ENCODE data around the gene RIOX2.
"Not testable (repeated sequence)": the region's sequence is repeated elsewhere in the genome, so short reads cannot be mapped to it uniquely, and the experiment has no call there.

Gene RIOX2

DNA sequence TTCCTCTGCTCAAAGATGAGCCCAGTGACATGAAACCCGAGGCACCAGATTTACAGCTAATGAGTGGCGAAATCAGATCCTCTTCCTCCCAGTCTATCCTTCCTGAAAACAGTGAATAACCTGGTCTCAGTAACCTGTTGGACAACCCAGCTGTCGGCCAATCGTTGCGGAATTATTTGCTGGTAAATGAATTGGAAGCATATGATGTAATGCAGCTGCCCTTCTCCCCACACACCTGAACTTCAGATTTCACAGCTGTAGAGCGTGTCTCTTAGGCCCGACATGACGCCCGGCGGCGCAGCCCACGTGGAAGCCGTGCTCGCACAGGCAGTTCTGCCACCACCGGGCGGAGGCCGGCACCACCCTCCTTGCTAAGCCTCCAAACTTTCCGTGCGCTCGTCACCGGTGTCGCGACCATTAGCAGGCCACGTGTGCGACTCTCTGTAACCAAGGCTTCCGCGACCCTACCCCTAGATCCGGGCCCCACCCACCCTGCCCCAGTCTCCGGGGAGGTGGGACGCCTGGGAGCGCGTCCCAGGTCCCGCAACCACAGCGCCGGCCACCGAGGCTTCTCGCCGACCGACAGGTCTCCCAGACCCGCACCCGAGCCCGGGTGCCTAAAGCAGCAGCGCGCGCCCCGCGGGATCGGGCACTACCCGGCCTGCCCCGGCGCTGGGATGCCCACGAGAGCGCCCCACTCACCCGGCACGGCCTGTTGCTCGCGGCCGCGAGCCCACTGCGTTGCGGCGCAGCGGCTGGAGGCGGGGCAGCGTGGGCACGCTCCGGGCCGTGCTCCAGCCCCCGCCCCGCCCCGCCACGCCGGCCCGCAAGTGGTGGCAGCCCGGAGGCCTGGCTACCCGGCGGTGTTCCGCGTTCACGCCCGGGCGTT, at the start of gene RIOX2:
Gene RIOX2, minus strand, starts transcription at position 753 of the 889 bp plus-strand sequence. CDS start 4,838 bp downstream, outside the sequence.
- H3K27me3 Mint-ChIP-seq: no peaks in the 10 kb centered on the region
- H3K4me3 Mint-ChIP-seq: peak within 1 kb of the TSS; percentile 81 to 94
- DNase-seq (peak; percentile 72 to 83), ATAC-seq (peak; percentile 94)
- H3K27ac Mint-ChIP-seq: peak within 1 kb of the TSS; percentile 98
- H3K4me1 Mint-ChIP-seq: peaks cover 69% of the 10 kb centered on the region
- H3K9me3 Mint-ChIP-seq: no peaks in the 10 kb centered on the region

DNA sequence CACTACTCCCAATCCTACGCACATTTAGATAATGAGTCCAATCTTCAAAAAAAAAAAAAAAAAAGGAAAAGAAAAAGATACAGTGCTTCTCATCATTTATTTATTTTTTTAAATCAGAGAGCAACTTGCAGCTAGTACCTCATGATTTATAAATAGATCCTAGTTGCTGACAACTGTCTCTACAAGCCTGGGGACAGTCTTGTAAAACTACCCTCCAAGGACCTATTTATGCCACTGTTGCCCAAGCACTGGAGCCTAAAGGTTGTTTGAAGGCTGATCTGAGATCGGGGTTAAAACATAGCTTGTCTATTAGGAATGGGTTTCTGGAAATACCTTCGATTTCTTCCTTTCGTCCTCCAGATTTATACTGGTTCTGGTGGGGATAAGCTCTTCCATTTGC, 48.2 kb upstream of the RIOX2 start:
- DNase-seq (no peak), ATAC-seq (no peak)
- Mint-ChIP-seq H3K27me3 (no peaks in the 10 kb centered on the region), H3K9me3 (no peaks in the 10 kb centered on the region), H3K27ac (no peak overlapping the region), H3K4me3 (no peak overlapping the region), H3K4me1 (peaks cover 6% of the 10 kb centered on the region)

DNA sequence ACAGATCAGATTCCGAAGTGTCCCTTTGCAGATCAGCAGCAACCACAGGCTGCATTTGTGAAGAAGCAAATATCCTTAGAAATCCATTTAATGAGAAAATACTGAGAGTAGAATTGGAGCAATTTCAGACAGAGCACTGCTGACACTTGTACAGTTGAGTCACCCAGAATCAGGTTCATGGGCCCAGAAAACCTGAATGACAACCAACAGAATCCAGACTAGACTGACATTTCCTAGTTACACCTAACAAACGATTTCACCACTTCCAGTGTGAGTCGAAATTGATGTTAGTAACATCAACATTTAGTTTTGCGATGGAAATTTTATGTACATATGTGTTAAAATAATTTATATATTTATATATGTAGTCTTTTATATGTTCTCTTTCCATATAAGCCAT, 46.1 kb upstream of the RIOX2 start:
- Mint-ChIP-seq H3K27ac (no peak overlapping the region), H3K4me3 (no peak overlapping the region), H3K9me3 (no peaks in the 10 kb centered on the region), H3K4me1 (peaks cover 4% of the 10 kb centered on the region), H3K27me3 (peaks cover 11% of the 10 kb centered on the region)
- ATAC-seq: no peak
- no peak for DNase-seq

DNA sequence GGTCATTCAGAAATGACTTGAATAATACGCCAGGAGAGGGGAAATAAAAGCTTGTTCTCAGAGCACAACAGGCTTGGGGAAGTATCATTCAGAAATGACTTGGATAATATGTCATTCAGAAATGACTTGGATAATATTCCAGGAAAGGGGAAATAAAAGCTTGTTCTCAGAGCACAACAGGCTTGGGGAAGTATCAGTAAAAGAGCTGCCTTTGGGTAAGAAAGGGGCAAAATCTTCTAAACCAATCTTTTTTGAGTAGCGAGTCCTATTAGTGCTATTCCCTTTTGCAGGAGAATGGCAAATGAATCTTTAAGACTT, 42.0 kb upstream of the RIOX2 start:
- Mint-ChIP-seq H3K4me1 (no peaks in the 10 kb centered on the region), H3K9me3 (no peaks in the 10 kb centered on the region), H3K27me3 (peaks cover 26% of the 10 kb centered on the region), H3K4me3 (no peak overlapping the region), H3K27ac (no peak overlapping the region)
- no peak for DNase-seq
- ATAC-seq: no peak

DNA sequence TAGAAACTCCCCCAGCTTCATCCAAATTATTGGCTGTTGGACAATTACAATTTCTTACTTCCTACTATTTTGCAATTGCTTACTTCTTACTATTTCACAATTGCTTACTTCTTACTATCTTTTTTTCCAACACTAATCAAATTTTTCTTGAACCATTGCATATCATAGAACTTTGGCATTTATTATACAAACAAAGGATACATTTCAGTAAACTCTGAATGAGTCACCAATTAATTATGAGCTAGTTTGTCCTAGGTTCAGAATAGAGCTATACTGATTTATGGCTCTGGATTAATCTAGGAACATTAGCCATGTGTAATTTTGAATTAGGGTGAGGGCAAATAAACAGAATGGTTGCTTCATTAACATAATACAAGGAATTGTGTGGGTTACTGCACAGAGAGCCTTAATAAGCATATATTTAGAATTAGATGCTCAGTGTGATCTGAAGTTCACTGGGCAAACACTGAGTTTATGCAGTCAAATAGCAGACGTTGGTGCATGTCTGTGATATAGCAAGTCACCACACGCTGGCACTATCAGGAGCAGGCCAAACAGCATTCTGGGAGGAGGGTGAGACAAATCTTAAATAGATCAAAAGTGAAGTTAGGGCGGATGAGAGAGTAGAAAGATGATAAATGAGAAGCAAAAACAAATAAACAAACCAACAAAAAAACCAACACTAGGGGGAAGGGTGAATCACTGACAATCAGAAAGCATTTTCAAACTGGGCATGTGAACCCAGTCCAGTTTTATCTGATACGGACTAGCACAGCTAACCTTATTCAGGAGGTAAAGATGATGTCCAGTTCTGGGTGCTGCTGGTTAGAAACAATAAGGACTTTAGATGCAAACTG, 41.4 kb upstream of the RIOX2 start:
- Mint-ChIP-seq H3K4me3 (no peak overlapping the region), H3K4me1 (peaks cover 4% of the 10 kb centered on the region), H3K27me3 (peaks cover 26% of the 10 kb centered on the region), H3K9me3 (no peaks in the 10 kb centered on the region), H3K27ac (no peak overlapping the region)
- ATAC-seq (no peak), DNase-seq (no peak)

DNA sequence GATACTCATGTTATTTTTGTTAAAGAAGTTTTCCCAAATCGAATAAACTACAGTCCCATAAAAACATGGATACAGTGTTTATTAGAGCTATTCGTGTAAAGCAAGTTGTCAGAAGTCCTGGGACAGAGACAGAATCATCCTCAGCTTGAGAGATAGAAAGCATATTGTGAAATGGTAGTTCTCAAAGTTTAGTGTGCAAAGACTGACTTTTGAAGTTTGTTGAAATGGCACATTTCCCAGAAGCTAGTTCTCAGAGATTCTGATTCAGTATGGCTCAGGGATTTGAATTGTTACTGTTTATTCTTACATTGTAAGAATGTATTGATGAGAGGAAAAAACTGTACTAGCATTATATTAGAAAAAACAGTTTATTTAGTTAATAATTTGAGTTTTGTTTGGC, 40.7 kb upstream of the RIOX2 start:
- Mint-ChIP-seq H3K9me3 (no peaks in the 10 kb centered on the region), H3K4me1 (peaks cover 5% of the 10 kb centered on the region), H3K4me3 (no peak overlapping the region), H3K27me3 (peaks cover 26% of the 10 kb centered on the region), H3K27ac (no peak overlapping the region)
- ATAC-seq (no peak), DNase-seq (no peak)

DNA sequence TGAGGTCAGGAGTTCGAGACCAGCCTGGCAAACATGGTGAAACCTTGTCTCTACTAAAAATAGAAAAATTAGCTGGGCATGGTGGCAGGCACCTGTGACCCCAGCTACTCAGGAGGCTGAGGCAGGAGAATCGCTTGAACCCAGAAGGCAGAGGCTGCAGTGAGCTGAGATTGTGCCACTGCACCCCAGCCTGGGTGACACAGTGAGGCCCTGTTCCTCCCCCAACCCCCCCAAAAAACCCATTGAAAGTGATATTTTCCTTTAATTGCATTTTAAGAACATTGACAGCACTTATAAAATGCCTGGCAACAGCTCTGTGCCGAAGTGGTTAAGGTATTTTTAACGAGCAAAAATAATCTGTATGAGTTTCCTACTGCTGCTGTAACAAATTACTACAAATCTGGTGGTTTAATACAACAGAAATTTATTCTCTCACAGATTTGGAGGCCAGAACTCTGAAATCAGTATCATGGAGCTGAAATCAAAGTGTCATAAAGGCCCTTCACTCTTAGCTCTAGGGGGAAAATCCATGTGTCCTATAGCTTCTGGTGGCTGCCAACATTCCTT, 38.7 kb upstream of the RIOX2 start:
- not testable (repeated sequence) for H3K9me3 Mint-ChIP-seq, H3K27ac Mint-ChIP-seq, ATAC-seq, DNase-seq, H3K4me3 Mint-ChIP-seq, H3K4me1 Mint-ChIP-seq
- peaks cover 43% of the 10 kb centered on the region for H3K27me3 Mint-ChIP-seq

DNA sequence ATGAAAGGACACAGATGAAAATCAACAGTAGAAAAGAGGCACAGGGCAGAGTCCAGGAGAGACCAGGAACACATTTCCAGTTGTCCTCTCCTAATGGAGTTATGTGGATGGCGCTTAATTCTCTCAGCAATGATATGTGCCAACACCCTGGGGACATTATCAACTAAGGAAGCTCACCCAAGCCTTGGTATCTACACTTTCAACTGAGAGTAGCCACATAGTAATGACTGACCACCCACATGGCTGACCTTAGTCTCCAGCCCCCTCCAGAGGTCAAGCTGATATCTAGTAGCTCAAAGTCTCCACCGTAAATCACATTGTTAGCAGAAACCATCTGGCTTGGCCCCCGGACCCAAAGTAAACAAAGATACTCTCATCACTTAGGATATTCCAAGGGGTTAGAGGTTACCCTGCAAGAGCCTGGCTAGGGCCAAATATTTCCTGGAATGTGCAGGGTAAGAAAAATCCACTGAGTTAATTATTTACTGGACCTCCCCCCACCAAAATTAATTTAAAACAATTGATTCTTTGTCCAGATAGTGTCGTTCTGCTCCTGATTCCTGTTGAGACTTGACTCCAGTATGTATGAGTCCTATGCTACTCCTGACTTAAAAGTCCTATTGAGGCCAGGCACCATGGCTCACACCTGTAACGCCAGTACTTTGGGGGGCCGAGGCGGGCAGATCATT, 38.1 kb upstream of the RIOX2 start:
- no peak overlapping the region for H3K27ac Mint-ChIP-seq
- H3K4me1 Mint-ChIP-seq: peaks cover 5% of the 10 kb centered on the region
- no peak overlapping the region for H3K4me3 Mint-ChIP-seq
- ATAC-seq (no peak), DNase-seq (no peak)
- no peaks in the 10 kb centered on the region for H3K9me3 Mint-ChIP-seq
- peaks cover 43% of the 10 kb centered on the region for H3K27me3 Mint-ChIP-seq

DNA sequence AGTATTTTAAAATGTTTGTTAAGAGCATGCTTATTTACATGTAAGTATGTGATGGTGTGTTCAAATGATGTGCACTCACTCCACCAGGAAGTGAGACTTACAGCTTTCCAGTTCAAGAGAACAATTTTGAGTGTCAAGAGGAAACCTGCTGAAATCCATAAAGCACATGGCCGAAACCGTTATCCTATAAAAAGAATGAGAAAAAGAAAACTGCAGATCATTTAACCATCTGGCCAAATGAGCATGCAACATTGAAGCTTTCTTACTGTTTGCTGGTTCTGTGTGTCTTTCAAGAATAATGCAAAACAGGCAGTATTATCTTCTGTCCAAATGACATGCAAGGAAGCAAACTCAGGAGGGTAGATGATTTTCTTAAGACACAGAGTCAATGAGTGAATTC, 36.6 kb upstream of the RIOX2 start:
- no peak overlapping the region for H3K4me3 Mint-ChIP-seq
- ATAC-seq (no peak), DNase-seq (no peak)
- H3K9me3 Mint-ChIP-seq: no peaks in the 10 kb centered on the region
- H3K27me3 Mint-ChIP-seq: peaks cover 37% of the 10 kb centered on the region
- H3K4me1 Mint-ChIP-seq: peaks cover 6% of the 10 kb centered on the region
- H3K27ac Mint-ChIP-seq: no peak overlapping the region

DNA sequence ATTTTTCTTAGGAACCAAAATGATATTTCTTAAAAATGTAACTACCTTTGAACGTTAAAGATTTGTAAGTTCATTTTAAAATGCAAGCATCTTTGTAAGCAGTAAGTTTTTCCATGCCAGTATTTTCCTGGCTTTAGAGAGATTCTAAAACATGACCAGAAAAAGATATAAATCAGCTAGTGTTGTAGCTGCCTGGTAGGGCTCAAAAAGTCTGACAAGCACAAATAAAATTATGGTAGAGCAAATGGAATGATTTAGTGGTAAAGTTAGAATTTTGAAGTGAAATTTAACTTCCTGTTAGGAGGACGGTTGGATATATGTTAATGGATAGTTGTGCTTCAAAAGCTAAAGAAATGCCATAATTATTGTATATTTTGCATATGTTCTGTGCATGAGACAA, 33.2 kb upstream of the RIOX2 start:
- Mint-ChIP-seq H3K4me3 (no peak overlapping the region), H3K27ac (no peak overlapping the region), H3K4me1 (peaks cover 13% of the 10 kb centered on the region), H3K9me3 (no peaks in the 10 kb centered on the region), H3K27me3 (peaks cover 27% of the 10 kb centered on the region)
- DNase-seq (no peak), ATAC-seq (no peak)

DNA sequence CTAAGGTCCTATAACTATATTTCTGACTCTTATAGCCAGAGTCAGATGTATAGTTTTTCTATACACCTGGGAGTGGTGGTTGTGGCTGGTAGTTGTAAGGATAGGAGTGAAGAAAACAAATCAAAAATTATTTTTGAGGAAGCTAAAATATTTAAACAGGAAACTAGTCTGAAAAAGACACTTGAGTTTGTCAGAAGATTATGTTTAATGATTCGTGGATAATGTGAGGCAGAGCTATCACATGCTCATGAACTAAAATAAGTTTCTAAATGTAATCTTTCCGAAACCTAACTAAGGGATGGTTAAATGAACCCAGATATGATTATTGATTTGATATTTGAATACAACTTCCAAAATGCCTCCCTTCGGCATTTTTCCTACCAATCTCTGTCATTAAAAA, 32.5 kb upstream of the RIOX2 start:
- H3K4me1 Mint-ChIP-seq: peaks cover 13% of the 10 kb centered on the region

DNA sequence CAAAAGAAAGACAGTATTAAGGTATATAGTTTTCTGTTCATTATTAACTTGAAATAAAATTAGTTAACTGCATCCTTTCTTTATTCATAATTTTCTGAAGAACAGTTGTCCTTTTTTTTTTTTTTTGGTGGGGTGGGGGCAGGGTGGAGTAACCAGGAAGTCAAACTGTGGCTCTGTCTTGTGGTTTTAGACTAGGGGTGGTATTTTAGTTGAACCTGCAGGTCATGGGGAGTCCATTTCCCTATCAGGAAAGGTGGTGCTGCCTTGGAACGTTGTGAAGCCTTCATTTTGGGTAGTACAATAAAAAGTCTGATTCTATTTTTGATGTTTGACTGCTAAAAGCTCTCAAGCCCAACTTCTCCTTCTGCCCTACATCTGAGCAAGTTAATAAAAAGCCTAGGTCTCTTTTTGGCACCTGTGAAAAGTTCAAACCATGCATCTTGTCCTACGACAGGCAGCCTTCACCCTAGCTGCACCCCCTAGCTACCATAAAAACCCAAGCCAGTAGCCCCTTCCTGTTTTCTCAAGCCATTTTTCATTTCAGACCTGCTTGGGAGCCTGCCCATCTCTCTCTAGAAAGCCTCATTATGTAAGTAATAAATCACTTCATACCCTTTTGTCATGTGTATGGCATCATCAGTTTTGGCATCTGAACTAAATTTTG, 31.2 kb upstream of the RIOX2 start:
- H3K4me1 Mint-ChIP-seq: peaks cover 8% of the 10 kb centered on the region
- ATAC-seq: no peak
- peak overlapping the region in 1 of 2 donors; percentile 30 for H3K27ac Mint-ChIP-seq
- no peak overlapping the region for H3K4me3 Mint-ChIP-seq
- no peak for DNase-seq
- H3K9me3 Mint-ChIP-seq: no peaks in the 10 kb centered on the region
- H3K27me3 Mint-ChIP-seq: peaks cover 27% of the 10 kb centered on the region

More for the DNA sequence above, 32.5 kb upstream of the RIOX2 start:
- no peak for ATAC-seq
- DNase-seq: no peak
- no peaks in the 10 kb centered on the region for H3K9me3 Mint-ChIP-seq
- H3K27ac Mint-ChIP-seq: no peak overlapping the region
- no peak overlapping the region for H3K4me3 Mint-ChIP-seq
- H3K27me3 Mint-ChIP-seq: peaks cover 27% of the 10 kb centered on the region

DNA sequence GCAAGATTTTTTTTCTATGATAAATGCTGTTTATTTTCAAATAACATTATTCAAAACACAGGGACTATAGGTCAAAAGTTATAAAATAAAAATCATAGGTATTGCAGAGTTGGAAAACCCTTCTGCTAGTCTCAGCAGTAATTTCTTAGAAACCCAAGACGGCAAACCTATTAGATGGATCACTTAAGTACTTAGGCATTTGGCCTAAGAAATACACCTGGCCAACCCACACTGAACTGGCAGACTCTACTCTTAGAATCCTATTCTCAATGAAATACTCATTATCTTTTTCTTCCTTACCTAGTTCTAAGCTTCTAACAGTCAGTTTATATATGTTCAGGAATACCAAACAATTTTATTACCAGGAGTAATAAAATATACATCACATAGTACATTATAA, 30.5 kb upstream of the RIOX2 start:
- Mint-ChIP-seq H3K27ac (no peak overlapping the region), H3K9me3 (no peaks in the 10 kb centered on the region), H3K4me1 (peaks cover 8% of the 10 kb centered on the region), H3K4me3 (no peak overlapping the region), H3K27me3 (peaks cover 26% of the 10 kb centered on the region)
- no peak for ATAC-seq
- no peak for DNase-seq

DNA sequence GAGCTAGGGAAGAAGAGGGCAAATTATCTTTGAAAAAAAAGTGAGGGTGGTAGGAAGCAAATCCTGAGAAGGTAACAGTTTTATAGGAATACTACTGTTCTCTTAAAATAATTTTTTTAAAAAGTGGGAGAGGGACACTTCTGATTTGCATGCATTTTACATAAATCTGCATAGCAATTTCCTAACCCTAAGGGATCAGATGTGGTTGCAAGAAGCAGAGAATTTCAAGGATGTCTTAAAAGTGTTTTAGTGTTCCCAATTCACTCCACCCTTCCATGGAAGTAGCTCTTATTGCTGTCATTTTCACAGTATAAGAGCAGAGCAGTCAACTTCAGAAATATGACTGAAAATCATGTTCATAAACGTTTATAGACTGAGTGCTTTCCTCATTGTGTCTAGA, 27.8 kb upstream of the RIOX2 start:
- Mint-ChIP-seq H3K4me3 (no peak overlapping the region), H3K27ac (no peak overlapping the region), H3K4me1 (peaks cover 8% of the 10 kb centered on the region), H3K27me3 (peaks cover 10% of the 10 kb centered on the region), H3K9me3 (no peaks in the 10 kb centered on the region)
- ATAC-seq (no peak), DNase-seq (no peak)

DNA sequence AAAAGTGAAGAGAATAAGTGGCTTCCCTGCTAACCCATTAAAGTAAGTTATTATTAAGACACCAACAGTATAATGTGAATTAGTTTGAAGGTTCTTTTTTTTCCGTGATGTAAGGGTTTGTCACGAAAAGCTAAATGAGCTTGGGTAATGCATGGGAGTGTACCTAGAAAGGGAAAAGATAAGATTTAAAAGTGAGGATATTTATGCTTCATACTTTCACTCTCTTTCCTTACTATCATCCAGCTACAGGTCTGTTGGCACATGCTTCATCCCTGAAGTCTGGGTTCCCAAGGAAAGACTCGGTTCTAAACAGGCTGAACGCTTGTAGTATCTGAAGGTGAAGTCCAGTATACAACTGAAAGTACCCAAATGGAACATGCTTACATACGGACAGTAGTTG, 26.9 kb upstream of the RIOX2 start:
- Mint-ChIP-seq H3K27me3 (peaks cover 13% of the 10 kb centered on the region), H3K9me3 (no peaks in the 10 kb centered on the region), H3K27ac (no peak overlapping the region), H3K4me1 (peaks cover 8% of the 10 kb centered on the region), H3K4me3 (no peak overlapping the region)
- ATAC-seq (no peak), DNase-seq (no peak)
